Suppressor macrophage treated with lipopolysaccharide for 4 hours (primary cell): Measurements from ENCODE around the gene PTPRD.

ENCODE experiments used
- DNase-seq: peaks from one replicate; pipeline ENCODE4 v3.0.0-alpha.2; 2020

PTPRD gene

DNA sequence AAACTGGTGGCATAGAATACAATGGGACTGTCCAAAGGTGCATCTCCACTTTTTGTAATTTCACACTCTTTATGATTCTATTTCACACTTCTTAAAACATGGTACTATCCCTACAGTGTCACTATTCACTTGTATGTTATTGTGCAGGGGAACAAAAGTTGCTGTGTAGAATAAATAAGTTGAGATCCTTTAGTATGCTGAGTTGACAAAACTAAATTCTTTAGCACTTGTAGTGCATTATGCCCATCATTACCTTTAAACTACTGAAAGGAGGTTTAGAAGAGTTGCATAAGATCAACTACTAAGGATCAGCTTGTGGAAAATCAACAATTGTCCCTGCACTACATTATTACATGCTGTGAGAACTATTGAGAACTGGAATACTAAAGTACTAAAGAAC lies 1380.9 kb downstream of the PTPRD start:
- DNase-seq: no peak

DNA sequence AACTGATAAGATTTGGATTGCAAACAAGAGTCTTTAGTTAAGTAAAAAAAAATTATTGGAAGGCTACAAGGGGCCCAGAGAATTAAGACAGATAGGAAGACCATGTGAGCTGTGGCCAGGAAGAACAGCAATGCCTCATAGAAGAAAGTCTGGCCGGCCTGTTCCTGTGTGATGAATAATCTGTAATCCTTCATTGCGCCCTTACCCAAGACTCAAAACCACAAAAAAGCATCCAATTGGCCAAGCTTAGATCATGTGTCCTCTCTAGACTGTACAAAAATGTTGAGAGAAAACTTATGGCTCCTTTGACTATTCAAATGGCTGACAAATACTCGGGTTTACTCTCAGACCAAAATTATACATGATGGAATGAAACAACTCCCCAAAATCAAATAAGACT lies 1383.5 kb downstream of the PTPRD start:
- DNase-seq: no peak

DNA sequence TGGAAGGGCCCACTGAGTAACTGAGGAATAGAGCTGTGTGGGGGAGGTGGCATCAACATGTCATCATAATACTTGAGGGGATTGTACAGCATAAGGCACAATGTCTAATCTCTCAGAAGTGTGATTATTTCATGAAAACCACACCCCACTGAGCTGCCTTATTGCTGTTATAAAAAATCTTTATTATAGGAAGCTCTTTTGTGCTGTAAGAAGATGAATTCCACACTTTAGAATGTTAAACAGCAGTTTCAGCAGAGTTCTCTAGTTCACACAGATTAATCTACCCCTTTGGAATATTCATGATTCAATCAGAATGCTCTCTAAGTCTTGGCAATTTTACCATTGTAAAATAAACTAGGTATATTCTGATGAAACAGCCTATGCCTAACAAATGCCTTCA lies 1389.6 kb downstream of the PTPRD start:
- no peak for DNase-seq

DNA sequence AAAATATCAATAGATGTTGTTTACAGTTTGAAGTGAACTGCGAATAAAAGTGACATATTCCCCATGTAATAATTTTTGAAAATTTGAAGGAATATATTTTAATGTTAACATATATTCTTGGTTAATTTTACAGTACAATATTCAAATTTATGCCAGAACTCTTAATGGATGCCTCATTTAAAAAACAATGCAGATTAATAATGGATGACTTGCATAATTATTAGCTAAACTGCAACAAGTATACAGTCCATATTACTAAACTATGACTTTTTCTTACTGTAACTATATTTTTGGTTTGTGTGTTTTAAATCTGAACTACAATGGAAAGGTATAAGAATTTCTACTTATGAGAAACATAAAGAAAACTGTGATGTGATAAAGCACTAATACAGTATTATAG lies 1390.1 kb downstream of the PTPRD start:
- DNase-seq: no peak

DNA sequence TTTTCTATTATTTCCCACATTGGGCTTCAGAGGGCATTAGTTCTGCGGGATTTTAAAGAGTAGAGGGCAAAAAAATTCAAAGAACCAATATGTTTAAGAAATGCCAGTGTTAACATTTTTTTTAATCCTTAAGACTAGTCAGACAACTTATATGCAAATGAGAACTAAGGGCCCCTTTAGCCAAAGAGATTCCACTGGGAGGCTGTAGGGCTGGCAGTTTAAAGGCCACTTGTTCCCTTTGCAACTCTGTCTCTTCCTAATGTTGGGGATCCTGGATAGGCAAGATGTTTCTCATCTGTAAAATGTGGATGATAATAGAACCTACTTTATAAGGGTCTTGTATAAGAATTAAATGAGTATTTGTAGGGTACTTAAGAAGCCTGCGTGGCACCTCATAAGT lies 1395.9 kb downstream of the PTPRD start:
- DNase-seq: no peak

DNA sequence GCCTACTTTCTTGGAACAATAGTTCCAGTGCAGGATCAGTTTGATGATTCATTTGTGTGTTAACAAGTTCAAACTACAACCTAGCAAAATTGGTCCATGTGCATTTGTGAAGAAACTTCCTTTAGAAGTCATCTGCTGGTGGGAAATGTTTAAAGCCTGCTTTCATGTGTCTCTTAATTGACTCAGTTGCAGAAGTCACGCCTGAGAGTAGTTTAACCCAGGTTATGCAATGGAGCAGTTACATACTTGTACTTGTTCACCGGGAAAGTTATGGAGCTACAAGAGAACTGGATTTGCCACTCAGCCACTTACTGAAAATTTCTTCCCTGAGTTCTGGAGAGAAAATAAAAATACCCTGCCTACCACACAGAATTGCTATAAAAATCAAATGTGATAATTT lies 1397.8 kb downstream of the PTPRD start:
- DNase-seq: no peak

DNA sequence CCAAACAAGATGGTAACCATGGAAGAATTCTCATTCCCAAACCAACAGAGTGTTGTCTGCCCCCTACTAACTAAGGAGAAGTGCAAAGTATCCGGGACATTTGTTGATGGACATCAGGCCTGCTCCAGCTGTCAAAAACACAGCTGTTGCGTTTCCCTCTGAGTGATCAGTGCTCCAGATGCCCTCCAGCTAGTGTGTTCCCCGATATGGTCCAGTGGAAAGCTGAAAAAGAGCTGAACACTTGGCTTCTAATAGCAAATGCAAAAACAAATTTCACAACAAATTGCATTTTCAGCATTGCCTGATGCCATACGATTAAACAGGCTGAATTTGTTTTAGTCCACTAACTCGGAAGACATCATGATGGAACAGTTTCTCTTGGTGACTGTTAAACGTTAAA lies 1398.7 kb downstream of the PTPRD start:
- no peak for DNase-seq

DNA sequence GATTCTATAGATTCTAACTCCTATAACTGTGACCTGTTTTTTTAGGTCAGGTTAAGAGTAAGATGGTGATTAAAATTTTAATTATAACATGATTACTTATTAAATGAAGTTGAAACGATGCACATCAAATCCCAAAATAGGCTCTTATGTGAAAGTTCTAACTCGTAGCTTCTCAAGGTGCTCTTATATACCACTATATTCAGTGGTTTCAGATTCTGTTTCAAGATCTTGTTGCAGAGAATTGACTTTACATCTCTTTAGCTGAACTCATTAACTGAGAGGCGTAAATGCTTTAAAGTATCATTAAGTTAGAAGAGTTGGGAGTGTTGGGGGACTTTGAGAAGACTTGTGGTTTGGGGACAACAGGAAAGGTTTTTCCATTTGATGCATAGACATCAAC lies 1399.8 kb downstream of the PTPRD start:
- no peak for DNase-seq

DNA sequence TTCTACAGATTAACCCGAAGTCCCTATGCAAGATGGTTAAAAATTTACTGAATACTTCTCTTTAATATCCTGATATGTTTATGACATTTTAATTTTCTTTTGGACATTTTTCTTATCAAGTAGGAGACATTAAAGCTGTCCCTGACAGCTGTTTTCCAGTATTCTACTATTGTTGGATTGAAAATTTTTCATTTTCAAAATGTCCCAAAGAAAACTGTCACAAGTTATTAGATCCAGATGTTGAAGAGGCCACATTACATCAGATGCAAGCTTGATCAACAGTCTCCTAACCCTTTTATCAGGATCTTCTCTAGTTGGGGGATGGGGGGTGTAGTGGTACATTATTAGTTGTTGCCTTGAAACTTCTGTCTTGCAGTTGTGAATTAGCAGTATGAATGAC lies 1410.5 kb downstream of the PTPRD start:
- no peak for DNase-seq

DNA sequence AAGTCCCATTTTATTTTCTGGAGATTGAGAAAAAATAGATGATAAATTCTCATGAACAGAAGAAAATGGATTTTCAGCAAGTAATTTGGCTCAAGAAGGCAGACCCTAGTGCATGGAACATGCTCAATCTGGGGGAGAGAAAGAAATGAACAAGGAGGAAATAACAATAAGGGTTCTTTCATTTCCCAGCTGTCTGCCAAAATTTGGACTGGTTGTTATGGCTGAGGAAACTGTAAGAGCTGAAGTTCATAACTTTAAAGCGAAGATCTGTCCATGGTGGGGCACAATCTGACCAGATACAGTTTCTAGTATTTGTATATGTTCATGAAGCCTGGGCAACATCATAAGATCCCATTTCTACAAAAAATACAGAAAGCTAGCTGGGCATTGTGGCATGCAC lies 1426.7 kb downstream of the PTPRD start:
- DNase-seq: no peak

DNA sequence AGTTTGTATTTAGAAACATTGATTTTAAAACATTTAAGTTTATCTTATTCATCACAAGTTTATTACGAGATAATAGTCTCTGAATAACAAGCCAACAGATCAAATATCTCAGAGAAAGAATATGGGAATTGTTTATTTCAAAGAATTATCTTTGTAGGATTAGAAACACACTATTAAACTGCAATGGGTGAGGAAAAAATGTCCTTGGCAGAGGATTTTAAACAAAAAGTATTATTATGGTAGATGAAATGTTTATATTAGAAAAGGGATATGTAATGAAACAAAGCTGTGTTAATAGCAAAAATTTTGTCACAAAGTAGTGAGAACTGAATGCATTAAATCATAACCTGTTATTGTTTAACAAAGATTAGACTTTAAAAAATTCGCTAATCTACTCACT lies 1430.4 kb downstream of the PTPRD start:
- DNase-seq: no peak

DNA sequence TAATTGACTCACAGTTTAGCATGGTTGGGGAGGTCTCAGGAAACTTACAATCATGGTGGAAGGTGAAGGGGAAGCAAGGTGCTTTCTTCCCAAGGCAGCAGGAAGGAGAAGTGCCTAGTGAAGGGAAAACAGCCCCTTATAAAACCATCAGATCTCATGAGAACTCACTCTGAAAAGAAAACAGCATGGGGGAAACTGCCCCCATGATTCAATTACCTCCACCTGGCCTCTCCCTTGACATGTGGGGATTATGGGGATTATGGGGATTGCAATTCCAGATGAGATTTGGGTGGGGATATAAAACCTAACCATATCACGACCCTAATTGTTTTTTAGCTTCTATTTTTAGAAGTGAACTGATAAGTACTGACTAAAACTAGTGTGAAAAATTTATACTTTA lies 1435.7 kb downstream of the PTPRD start:
- DNase-seq: no peak

DNA sequence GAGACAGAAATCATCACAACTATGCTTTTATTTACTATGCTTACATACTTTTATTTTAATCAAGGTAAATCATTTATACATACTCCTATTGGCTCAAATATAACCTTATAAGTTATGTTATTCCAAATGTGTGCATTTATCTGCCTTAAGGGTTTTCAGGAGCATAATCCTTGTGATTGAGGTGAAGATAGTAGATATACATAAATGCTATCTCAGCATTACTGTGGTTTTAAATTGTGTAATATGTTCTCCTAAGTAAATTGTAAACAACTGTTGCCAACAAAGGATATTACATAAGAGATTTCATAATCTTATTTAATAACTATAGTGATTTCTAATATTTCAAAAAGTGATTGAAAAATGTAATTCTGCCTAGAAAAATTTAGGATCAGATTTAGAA lies 1438.4 kb downstream of the PTPRD start:
- no peak for DNase-seq

DNA sequence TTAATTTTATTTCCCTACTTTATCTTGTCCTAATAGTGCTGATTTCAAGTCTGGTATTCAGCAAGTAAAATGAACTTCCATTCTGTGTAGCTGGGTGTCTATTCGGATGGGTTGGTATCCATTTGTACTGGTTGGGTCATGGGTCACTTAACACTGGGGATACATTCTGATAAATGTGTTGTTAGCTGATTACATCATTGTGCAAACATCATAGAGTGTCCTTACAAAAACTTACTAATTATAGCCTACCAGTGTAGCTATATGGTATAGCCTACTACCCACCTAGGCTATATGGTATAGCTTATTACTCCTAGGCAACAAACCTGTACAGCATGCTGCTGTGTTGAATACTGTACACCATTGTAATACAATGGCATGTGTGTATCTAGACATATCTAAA lies 1439.5 kb downstream of the PTPRD start:
- no peak for DNase-seq

DNA sequence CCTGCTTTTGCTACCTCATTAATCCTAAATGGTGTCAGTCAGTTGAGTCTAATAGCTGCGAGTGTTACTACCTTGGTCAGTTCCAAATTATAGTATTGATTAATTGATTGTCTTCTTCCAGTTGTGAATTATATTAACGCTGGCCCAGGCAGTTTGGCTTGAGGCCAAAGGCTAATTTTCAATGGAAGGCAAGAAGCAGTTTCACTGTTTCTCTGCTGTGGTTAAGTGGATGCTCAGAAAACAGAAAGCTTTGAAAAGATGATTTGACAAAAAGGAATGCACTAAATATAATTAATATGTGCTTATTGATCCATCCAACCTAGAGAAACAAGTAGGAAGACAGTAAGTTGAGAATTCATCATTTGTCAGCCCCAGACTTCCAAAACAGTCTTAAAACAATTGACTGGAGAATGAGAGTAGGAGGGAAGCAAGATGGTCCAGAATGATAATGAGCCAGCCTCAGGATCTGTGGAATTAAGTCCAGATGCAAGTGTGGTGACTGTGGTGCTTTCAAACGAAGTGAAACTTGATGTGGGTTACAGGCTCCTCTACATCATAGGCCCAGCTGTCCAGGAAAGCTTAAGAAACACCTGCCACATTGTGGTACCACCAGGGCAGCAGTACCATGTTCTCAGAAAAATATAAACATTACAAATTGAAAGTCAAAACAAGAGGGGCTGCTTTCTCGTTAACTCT lies 1442.2 kb downstream of the PTPRD start:
- no peak for DNase-seq

DNA sequence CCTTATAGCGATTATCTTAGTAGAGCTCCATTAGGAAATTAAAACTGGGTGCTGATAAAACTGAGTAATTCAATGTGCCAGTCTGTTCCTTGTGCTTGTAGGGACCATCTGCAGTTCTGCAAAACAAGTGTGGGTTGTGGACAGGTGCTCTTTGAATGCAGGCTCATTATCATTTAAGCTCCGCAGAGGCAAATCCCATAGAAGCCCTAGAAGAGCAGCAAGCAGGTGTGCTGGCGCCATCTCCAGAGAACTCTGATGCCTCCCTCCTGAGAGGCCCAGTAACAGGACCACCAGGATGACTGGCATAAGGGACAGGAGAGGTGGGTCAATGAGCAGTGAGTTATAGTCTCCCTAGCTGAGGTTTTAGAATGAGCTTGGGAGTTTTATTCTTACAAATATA lies 1470.8 kb downstream of the PTPRD start:
- no peak for DNase-seq

DNA sequence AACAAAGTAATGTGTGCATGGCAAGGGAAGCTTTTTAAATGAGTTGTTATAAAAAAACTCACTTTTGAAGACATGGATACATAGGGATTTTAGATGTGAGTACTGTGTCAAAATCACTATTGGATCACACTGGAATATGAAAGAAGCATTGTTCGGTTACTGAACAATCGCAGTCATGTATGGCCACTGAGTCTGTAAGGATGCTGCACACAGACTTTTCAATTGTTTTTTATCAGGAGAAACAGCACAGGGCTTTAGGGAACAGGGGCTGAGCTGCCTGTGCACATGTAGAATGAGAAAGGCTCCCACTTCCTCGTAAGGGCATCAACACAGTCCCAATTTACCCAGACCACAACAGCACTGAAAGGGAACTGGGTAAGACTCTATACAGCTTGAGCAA lies 1479.3 kb downstream of the PTPRD start:
- DNase-seq: no peak

DNA sequence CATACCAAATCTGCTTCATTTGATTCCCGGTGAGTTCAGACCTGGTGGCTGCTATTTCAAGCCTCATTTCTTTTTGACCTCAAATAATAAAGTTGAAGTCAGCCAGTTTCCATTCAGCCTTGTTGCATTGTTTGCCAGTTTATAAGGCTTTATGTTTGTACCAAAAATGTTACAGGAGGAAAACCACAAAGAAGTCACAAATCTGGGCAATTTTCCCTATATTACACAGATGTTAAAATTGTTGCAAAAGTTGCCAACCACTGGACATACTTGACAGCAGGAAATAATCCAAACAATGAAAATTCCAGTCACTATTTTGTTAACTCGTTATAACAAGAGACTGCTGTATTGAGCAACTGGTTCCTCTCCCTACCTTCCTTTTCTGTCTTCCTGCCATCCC lies 1488.2 kb downstream of the PTPRD start:
- no peak for DNase-seq

DNA sequence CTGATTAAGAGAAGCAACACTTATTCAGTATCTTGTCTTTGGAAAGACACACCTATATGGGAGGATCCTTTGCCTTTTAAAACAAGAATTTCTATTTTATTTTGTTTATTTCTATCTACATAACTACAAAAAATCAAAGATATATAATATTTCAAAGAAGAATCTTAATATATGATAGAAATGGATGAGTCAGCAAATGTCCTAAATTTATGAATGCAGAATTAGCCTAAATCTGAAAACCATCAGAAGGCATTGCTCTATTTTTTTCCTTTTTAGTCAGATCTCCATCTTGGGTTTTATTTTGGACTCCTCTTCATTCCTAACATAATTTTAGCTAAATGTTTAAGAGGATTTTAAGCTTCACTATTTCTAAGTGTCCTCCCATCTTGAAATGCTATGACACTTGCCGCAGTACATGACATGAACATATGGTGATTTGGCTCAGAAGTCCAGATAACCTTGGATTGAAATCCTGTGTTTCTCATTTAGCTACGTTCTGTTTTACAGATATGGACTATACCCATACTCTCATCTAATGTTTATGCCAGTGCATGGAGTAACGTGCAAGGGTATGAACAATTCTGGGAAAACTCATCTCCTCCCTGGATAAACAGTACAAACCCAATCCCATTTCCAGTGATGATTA lies 1490.4 kb downstream of the PTPRD start:
- no peak for DNase-seq

DNA sequence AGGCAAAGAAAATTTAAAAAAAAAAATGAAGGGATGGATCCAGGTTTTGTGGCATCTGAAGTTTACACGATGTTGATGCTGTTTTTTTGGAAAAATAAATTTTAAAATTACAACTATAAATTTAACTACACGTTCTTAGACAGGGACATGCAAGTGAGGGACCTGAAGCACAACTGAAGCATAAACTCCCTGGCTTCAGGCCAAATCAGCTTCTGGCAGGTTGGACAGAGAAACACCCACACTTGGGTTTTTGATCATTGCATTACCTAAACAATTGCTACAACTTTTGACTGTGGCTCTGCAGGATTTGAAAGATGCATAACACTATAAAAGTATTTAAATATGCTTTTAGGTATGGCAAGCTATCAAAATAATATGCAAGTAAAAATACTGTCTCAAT lies 1494.9 kb downstream of the PTPRD start:
- no peak for DNase-seq

DNA sequence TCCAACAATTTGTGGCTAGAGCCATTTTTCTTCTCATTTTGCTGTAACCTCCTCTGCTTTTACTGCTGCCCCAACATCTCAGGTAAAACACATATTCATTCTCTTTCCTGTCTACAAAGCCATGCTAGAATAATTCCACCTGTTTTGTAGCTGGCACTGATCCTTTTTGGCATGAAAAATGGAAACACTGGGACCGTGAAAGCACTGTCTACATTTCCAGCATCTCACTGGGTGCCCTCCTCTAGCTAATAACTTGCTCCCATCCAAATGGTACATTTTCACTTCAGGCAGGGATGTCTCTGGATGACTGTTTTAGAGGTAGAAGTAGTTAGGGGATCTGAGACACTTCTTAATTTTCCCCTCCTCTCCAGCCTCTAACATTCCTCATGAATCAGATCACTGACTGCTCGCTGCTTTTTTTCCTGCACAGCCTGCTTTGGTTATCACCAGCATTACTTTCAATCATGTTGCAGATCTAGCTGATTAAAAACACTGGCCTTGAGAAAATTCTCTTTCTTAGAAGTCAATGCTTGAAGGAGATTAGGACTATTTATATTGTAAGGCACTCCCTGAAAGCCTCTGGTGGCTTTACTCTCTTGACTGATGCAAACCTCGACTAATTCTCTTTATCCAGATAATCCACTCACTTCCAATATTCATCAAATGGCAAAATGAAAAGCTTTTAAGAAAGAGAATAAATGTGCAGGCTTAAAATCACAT lies 1500.6 kb downstream of the PTPRD start:
- no peak for DNase-seq

DNA sequence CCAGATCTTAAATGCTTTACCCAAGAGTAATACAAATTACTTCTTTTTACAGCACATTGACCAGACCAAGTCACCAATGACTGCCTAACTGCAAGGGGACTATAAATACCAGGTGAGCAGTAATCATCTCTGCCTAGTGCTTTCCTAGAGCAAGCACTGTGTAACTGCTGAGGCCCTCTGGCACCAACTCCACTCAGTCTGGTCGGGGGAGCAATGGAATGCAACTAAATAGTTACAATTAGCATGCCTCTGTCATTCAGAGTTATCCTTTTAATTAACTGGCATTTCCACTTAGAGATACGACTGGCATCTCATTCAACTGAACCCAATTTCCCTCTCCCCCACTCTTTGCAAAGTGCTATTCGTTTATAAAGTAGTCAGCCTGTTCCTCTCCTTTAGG lies 1504.2 kb downstream of the PTPRD start:
- DNase-seq: no peak

DNA sequence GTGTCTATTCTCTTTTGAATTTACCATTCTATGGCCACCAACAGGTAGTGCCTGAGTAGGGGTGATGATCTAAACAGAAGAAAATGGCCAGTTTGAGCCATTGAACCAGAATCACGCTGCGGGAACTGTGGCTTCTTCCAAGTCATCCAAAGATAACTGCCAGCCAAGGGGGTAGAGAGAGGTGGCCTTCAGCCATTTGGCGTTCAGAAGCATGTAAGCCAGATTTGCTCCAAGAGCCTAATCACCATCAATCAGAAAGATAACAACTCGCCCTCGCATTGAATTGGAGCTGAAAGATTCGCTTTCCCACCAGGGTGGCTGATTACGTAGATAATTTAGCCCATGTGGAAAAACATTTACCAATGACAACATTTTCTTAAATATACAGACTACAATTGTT lies 1510.5 kb downstream of the PTPRD start:
- DNase-seq: no peak

DNA sequence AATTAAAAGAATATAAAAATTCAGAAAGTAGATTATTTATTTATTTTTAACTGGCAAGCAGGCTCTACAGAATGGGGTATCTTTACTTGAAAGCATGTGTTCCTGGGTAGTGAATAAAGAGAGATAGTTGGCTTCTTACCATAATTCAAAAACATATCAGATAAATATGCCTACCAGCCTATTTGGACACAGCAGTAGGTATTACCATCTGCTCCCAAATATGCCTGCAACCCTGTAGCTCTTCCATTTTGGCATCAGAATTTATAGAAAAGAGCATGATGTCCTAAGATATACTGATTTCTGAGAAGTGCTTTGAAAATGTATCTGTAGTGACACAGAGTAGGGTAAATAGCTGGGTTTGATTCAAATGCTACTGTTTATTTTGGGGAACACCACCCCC lies 1512.7 kb downstream of the PTPRD start:
- DNase-seq: no peak

DNA sequence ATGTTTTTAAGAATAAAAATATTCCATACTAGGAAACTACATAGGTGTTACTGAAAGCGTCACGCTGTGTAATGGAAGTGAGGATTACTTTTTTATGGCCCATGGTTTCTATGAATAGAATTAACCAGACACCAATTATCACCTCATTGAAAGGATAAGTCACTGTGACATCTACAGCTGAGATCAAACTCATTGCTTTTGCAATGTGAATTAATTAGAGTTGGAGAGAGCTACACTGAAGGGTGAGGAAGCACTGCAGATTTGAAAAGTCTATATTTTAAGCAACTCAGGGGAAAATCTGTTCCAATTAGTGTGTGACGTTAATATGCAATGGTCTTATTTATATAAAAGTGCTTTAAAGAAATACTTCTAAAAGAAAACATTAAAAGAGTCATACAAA lies 1513.2 kb downstream of the PTPRD start:
- no peak for DNase-seq
